Prostate gland (tissue), 2 donors: ENCODE data around the gene SHFL. TPM values are rescaled to one million over a fixed set of nuclear protein-coding genes. Genes with fewer than 3 reads are reported as not detected.

ENCODE experiments used
- DNase-seq: peaks from one replicate; pipeline ENCODE4 v3.0.0-alpha.2; 2019; ENCODE audit warnings: low spot score
- H3K27ac ChIP-seq, 2 donors: fragments of 200-600 bp; sonication (generic); 2 replicates each; pipeline ENCODE4 v1.5.1; 2017 to 2019
- H3K27me3 ChIP-seq: fragments of 200-600 bp; sonication (generic); replicated peaks from 2 replicates; pipeline ENCODE4 v1.5.1; 2019; ENCODE audit not compliant: insufficient read depth
- H3K36me3 ChIP-seq, 2 donors: fragments of 200-600 bp; sonication (generic); 1 replicate in 1 of 2; 2 replicates in 1 of 2; pipeline versions ENCODE4 v1.5.1 to v1.8.1; 2017 to 2019
- H3K4me1 ChIP-seq: fragments of 200-600 bp; sonication (generic); replicated peaks from 2 replicates; pipeline ENCODE4 v1.5.1; 2019
- H3K4me3 ChIP-seq, 2 donors: fragments of 200-600 bp; sonication (generic); 2 replicates each; pipeline ENCODE4 v1.5.1; 2017 to 2019
- H3K9me3 ChIP-seq: fragments of 200-600 bp; sonication (generic); 2 replicates; pipeline ENCODE4 v1.5.1; 2017
- POLR2A ChIP-seq: fragments of 450-650 bp; IDR thresholded peaks from one replicate; pipeline ENCODE4 v1.6.1; 2016; ENCODE audit warnings: antibody characterized with exemption, mild to moderate bottlenecking
- POLR2AphosphoS5 ChIP-seq: sonication (generic); formaldehyde crosslinking; IDR thresholded peaks from one replicate; pipeline ENCODE4 v1.6.1; 2017; ENCODE audit warnings: antibody characterized with exemption
- WGBS: methylation state at CpG from one replicate; pipeline ENCODE4 v1.1.5; 2018; 5-methylcytosine and 5-hydroxymethylcytosine counted together
- intact Hi-C: fragments of 100-400 bp; cut with DNase I; formaldehyde crosslinking; loops from one replicate; pipeline ENCODE4 v1.14.2; 2022
- total RNA-seq, 2 donors: library from RNA; depleted of rRNA; stranded (reverse); fragments of >200 nt; gene quantifications; one replicate each; pipeline ENCODE4 v1.1.0, GENCODE V29; 2016
- TF ChIP-seq, protein P1 (sequence below), 4 experiments: fragments of 200-600 bp in 2 of 4; fragments of 450-650 bp in 2 of 4; sonication (generic) in 2 of 4; IDR thresholded peaks; 1 replicate in 3 of 4; 2 replicates in 1 of 4; pipeline ENCODE4 v1.5.1; 2016 to 2019; ENCODE audit warnings: antibody characterized with exemption in 4 of 4, mild to moderate bottlenecking in 2 of 4, moderate library complexity in 2 of 4

Gene SHFL
- total RNA-seq, 2 donors from 2014 or later: 23.5 to 36.0 TPM

DNA sequence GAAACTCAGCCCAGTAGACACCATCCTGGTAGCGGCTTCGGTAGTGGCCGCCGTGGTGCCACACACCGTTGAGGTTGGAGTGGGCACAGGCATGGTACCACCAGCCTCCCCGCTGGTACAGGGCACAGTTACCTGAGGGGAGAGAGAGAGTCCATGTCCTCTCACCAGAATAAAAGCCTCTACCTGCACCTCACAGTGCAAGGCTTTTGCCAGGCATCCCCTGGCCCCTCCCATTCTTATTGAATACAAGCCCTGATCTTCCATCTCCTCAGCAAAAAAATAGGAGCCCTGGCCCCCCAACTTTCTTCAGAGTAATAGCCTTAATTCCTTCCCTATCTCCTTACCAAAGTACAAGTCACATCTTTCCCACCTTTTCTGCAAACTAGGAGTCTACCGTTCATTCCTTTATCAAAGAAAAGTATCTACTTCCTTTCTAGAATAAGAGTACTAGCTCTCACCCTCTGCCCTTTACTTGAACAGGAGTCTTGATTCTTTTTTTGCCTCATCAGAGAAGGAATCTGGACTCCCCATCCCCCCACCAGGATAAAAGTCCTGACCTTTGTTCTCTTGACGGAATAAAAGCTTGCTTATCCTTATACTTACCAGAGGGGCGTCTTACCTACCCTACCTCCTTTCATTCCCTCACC lies 6.7 kb downstream of the SHFL start:
- Histone ChIP-seq H3K27me3 (no peaks in the 10 kb centered on the region), H3K36me3 (no peaks in the 10 kb centered on the region), H3K9me3 (no peaks in the 10 kb centered on the region), H3K27ac (no peak overlapping the region), H3K4me3 (no peak overlapping the region), H3K4me1 (no peaks in the 10 kb centered on the region)
- TF ChIP-seq POLR2A (no peak), POLR2AphosphoS5 (no peak)
- TF ChIP-seq, protein P1, sequence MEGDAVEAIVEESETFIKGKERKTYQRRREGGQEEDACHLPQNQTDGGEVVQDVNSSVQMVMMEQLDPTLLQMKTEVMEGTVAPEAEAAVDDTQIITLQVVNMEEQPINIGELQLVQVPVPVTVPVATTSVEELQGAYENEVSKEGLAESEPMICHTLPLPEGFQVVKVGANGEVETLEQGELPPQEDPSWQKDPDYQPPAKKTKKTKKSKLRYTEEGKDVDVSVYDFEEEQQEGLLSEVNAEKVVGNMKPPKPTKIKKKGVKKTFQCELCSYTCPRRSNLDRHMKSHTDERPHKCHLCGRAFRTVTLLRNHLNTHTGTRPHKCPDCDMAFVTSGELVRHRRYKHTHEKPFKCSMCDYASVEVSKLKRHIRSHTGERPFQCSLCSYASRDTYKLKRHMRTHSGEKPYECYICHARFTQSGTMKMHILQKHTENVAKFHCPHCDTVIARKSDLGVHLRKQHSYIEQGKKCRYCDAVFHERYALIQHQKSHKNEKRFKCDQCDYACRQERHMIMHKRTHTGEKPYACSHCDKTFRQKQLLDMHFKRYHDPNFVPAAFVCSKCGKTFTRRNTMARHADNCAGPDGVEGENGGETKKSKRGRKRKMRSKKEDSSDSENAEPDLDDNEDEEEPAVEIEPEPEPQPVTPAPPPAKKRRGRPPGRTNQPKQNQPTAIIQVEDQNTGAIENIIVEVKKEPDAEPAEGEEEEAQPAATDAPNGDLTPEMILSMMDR (IDR thresholded peaks at IDR 0.05): no peak
- intact Hi-C loops: no loop called here
- no peak for DNase-seq
- WGBS: 93% methylated on average over 9 of the region's 9 CpGs

DNA sequence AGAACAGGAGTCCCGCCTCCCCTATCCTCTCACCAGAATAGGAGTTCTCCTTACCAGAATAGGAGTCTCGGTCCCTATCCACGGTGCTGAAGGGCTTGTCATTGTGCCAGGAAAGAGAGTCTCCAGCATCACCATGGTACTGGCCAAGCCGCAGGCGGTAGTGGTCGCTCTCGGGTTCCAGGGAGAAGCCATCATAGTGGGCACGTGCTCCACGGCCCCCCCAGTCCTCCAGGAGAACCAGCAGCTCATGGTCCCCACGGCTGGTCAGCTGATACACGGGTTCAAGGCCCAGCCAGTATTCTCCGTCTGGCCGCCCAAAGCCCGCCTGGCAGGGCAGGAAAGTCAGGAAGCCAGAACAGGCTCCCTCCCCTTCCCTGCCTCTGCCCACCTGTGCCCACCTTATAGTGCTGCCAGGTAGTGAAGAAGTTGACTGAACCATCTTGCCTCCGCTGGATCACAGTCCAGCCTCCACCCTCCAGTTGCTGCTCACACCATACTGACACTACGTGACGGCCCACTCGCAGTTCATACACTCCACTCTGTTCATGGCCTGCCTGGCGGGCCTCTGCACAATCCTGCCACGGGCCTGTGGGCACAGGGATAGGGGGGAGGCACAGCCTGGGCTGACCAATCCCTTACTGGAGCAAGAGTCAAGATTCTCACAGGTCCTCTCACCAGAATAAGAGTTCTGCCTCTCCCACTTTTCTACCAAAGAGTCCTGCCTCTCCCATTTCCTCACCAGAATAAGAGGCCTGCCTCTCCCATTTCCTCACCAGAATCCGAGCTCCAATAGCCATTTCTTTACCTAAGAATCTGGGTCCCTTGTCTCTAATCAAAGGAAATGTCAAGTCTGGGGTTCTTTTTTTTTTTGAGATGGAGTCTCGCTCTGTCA lies 7.4 kb downstream of the SHFL start:
- DNase-seq: no peak
- no peaks in the 10 kb centered on the region for H3K4me1 ChIP-seq
- no peaks in the 10 kb centered on the region for H3K9me3 ChIP-seq
- no peaks in the 10 kb centered on the region for H3K36me3 ChIP-seq
- H3K27me3 ChIP-seq: no peaks in the 10 kb centered on the region
- intact Hi-C loops: no loop called here
- TF ChIP-seq, protein P1 (IDR thresholded peaks at IDR 0.05): no peak
- TF ChIP-seq POLR2AphosphoS5 (no peak), POLR2A (no peak)
- H3K27ac ChIP-seq: no peak overlapping the region
- H3K4me3 ChIP-seq: no peak overlapping the region
- WGBS: 83% methylated on average over 22 of the region's 22 CpGs

DNA sequence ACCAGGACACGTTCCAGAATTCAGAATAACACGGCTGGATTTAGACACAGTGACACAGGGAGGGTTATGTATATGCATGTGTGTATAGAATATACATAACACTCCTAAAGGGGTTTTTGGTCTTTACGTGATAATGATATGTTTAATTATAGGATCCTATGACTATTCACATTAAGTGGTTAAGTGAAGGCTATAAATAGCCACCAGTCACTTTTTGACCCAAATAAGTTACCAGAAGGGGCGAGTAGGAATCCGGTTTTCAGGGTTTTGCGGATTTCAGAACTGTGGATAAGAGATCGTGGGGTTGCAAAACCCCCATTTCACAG lies 9.5 kb downstream of the SHFL start:
- WGBS: 44% methylated on average over 7 of the region's 7 CpGs
- H3K27ac ChIP-seq: peak overlapping the region; percentile 71 to 75
- peak overlapping the region in 1 of 2 donors; percentile 45 for H3K4me3 ChIP-seq
- intact Hi-C loops: no loop called here
- TF ChIP-seq, protein P1 (IDR thresholded peaks at IDR 0.05): no peak
- H3K27me3 ChIP-seq: no peaks in the 10 kb centered on the region
- H3K9me3 ChIP-seq: no peaks in the 10 kb centered on the region
- no peaks in the 10 kb centered on the region for H3K36me3 ChIP-seq
- H3K4me1 ChIP-seq: no peaks in the 10 kb centered on the region
- no peak for DNase-seq

DNA sequence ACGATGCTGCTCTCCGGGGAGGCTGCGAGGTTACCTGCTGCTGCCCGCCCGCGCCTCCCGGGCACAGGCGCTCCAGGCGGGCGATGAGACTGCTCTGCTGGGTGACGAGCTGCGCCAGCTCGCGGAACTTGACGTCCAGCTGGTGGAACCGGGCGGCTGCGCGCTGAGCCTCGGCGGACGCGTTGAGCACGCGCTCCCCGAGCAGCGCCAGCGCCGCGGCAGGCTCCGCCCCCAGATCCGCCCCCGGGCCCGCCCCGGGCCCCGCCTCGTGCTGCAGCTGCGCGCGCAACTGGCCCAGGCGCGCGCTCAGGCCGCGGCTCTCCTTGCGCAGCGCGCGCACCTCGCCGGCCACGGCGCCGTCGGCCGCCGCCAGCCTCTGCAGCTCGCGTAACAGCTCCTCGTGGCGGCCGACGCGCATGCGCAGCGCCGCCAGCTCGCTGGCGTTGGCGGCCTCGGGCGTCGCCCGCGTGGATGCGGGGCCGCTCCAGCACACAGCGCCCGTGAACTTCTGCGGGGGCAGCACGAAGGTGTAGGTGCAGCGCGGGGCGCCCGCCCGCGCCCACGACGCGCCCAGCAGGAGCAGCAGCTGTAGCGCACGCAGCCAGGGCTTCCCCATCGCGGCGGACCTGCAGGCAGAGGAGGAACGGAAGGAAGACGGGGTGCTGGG lies 10.0 kb downstream of the SHFL start:
- no peaks in the 10 kb centered on the region for H3K9me3 ChIP-seq
- TF ChIP-seq POLR2AphosphoS5 (peak; percentile 62), POLR2A (peak; percentile 11)
- TF ChIP-seq, protein P1 (IDR thresholded peaks at IDR 0.05): peak in 2 of 4 experiments; percentile 31 to 37
- intact Hi-C loops: no loop called here

More for the DNA sequence above, 10.0 kb downstream of the SHFL start:
- Histone ChIP-seq H3K4me1 (no peaks in the 10 kb centered on the region), H3K4me3 (peak overlapping the region; percentile 29 to 45), H3K36me3 (no peaks in the 10 kb centered on the region), H3K27ac (peak overlapping the region; percentile 71 to 75), H3K27me3 (no peaks in the 10 kb centered on the region)
- WGBS: 6% methylated on average over 54 of the region's 97 CpGs
- peak; percentile 84 for DNase-seq
